PC-3 (cell line): Measurements from ENCODE around the gene CDKL4. TPM values are rescaled to one million over a fixed set of nuclear protein-coding genes. Genes with fewer than 3 reads are reported as not detected.

Experiments
- ATAC-seq: fragments of 200-7000 bp; cut with Tn5 transposase; 2 replicates; pipeline ENCODE4 v1.9.1; 2020; ENCODE audit warnings: mild to moderate bottlenecking, moderate library complexity
- BruUV-seq: library from RNA; stranded (reverse); fragments of 400-500 nt; replicated peaks from 2 replicates; lab custom pipeline; 2021; lab: Mats Ljungman, UMichigan
- CTCF ChIA-PET: fragments of 300-600 bp; sonication (Branson Sonifier 250); formaldehyde crosslinking; loops from one replicate; lab custom pipeline; 2022; ENCODE audit warnings: antibody characterized with exemption; lab: Charles Lee
- POLR2A ChIA-PET: fragments of 300-600 bp; sonication (Branson Sonifier 250); formaldehyde crosslinking; loops from one replicate; lab custom pipeline; 2022; ENCODE audit warnings: antibody characterized with exemption; ENCODE audit not compliant: unreplicated experiment; lab: Charles Lee
- DNase-seq: peaks from one replicate; pipeline ENCODE4 v3.0.0-alpha.2; 2015
- H2AFZ ChIP-seq: fragments of 300-600 bp; sonication (generic); 2 replicates; pipeline ENCODE4 v1.6.0; 2016; ENCODE audit warnings: antibody characterized with exemption, low read length
- H3F3A ChIP-seq: fragments of 300-600 bp; sonication (generic); one replicate; pipeline ENCODE4 v1.6.0; 2017; ENCODE audit warnings: antibody characterized with exemption, low read length, control low read depth, mild to moderate bottlenecking; ENCODE audit not compliant: unreplicated experiment
- H3K27ac ChIP-seq: fragments of 300-600 bp; sonication (generic); 2 replicates; pipeline ENCODE4 v1.5.1; 2016; ENCODE audit warnings: mild to moderate bottlenecking, low read length
- H3K27me3 ChIP-seq: fragments of 300-600 bp; sonication (generic); 2 replicates; pipeline ENCODE4 v1.6.1; 2016; ENCODE audit warnings: low read length, mixed read lengths
- H3K36me3 ChIP-seq: fragments of 300-600 bp; sonication (generic); 2 replicates; pipeline ENCODE4 v1.6.1; 2016; ENCODE audit warnings: low read depth, mixed run types, low read length, mixed read lengths
- H3K4me1 ChIP-seq: fragments of 300-600 bp; sonication (generic); 2 replicates; pipeline ENCODE4 v1.5.1; 2016; ENCODE audit warnings: low read length; ENCODE audit not compliant: insufficient read depth
- H3K4me2 ChIP-seq: fragments of 300-600 bp; sonication (generic); 2 replicates; pipeline ENCODE4 v1.6.0; 2016; ENCODE audit warnings: low read length
- H3K4me3 ChIP-seq: fragments of 300-600 bp; sonication (generic); 2 replicates; pipeline ENCODE4 v1.5.1; 2016; ENCODE audit warnings: mild to moderate bottlenecking, low read length, mixed read lengths
- H3K79me2 ChIP-seq: fragments of 300-600 bp; sonication (generic); 2 replicates; pipeline ENCODE4 v1.6.1; 2017; ENCODE audit warnings: low read length, mixed read lengths
- H3K9ac ChIP-seq: fragments of 300-600 bp; sonication (generic); 2 replicates; pipeline ENCODE4 v1.6.0; 2016; ENCODE audit warnings: mild to moderate bottlenecking, low read length
- H3K9me2 ChIP-seq: fragments of 300-600 bp; sonication (generic); replicated peaks from 2 replicates; pipeline ENCODE4 v1.6.1; 2016; ENCODE audit warnings: mixed run types, low read length, mixed read lengths
- H3K9me3 ChIP-seq: fragments of 300-600 bp; sonication (generic); 2 replicates; pipeline ENCODE4 v1.6.1; 2016; ENCODE audit warnings: low read length, mixed read lengths
- H4K20me1 ChIP-seq: fragments of 300-600 bp; sonication (generic); 2 replicates; pipeline ENCODE4 v1.6.1; 2016; ENCODE audit warnings: low read length, mixed read lengths
- EZH2 ChIP-seq: fragments of 300-600 bp; sonication (generic); IDR thresholded peaks from one replicate; pipeline ENCODE4 v1.6.1; 2017; ENCODE audit warnings: antibody characterized with exemption, mild to moderate bottlenecking, low read length; ENCODE audit not compliant: unreplicated experiment
- EZH2phosphoT487 ChIP-seq: fragments of 300-600 bp; sonication (generic); IDR thresholded peaks from 2 replicates; pipeline ENCODE4 v1.6.1; 2018; ENCODE audit warnings: mild to moderate bottlenecking, antibody characterized with exemption, low read length, borderline replicate concordance
- intact Hi-C: fragments of 100-400 bp; cut with micrococcal nuclease; formaldehyde crosslinking; loops from 2 replicates; pipeline ENCODE4 v1.9.0; 2023
- total RNA-seq: library from RNA; depleted of rRNA; stranded (reverse); fragments of >200 nt; gene quantifications from 2 replicates; pipeline ENCODE4 v1.2.3, GENCODE V29; 2014
- TF ChIP-seq, protein P1 (sequence below): fragments of 300-600 bp; sonication (generic); conservative IDR thresholded peaks from 2 replicates; pipeline ENCODE4 v1.5.1; 2017; ENCODE audit warnings: antibody characterized with exemption, low read depth, mild to moderate bottlenecking, low read length

CDKL4 gene
- total RNA-seq, 1 experiment from 2014 or later, result 0.07 TPM

DNA sequence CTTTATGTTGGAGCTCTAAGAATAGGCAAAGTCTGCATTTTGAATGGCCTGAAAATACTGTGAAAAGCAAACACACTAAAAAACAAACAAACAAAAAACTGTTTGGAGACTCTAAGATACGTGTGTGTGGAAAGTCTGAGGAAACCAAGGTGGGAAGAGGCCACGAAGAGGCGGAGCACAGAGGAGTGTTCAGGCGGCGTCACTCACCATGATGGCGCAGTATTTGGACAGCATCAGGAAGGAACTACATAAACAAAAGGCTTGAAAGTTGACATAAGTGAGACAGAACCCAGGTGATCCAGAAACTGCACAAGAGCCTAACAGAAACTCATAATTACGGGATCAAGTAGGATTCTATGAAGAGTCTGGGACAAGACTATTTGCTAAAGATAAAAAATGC lies 72.1 kb downstream of the CDKL4 start:
- H3K27me3 ChIP-seq, result no peaks in the 10 kb centered on the region
- H3K4me1 ChIP-seq, result no peaks in the 10 kb centered on the region
- ChIA-PET POLR2A (no interaction called here), CTCF (interaction anchor here (0.7 kb wide), 1 partner anchor 113 kb away, joined by 9 read pairs; no protein-coding TSS in a partner anchor)
- no peaks in the 10 kb centered on the region for H3K9me3 ChIP-seq
- H3K36me3 ChIP-seq, result no peaks in the 10 kb centered on the region
- H3K9me2 ChIP-seq, result no peaks in the 10 kb centered on the region
- no peak overlapping the region for H3K4me3 ChIP-seq
- no peaks in the 10 kb centered on the region for H4K20me1 ChIP-seq
- intact Hi-C loops, result no loop called here
- ATAC-seq, result no peak
- TF ChIP-seq, protein P1, sequence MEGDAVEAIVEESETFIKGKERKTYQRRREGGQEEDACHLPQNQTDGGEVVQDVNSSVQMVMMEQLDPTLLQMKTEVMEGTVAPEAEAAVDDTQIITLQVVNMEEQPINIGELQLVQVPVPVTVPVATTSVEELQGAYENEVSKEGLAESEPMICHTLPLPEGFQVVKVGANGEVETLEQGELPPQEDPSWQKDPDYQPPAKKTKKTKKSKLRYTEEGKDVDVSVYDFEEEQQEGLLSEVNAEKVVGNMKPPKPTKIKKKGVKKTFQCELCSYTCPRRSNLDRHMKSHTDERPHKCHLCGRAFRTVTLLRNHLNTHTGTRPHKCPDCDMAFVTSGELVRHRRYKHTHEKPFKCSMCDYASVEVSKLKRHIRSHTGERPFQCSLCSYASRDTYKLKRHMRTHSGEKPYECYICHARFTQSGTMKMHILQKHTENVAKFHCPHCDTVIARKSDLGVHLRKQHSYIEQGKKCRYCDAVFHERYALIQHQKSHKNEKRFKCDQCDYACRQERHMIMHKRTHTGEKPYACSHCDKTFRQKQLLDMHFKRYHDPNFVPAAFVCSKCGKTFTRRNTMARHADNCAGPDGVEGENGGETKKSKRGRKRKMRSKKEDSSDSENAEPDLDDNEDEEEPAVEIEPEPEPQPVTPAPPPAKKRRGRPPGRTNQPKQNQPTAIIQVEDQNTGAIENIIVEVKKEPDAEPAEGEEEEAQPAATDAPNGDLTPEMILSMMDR, result no peak
- TF ChIP-seq EZH2 (no peak), EZH2phosphoT487 (no peak)
- H3K4me2 ChIP-seq, result no peak overlapping the region
- no peak for DNase-seq
- no TSS peak for BruUV-seq
- no peak overlapping the region for H2AFZ ChIP-seq
- no peak overlapping the region for H3K9ac ChIP-seq
- no peaks in the 10 kb centered on the region for H3F3A ChIP-seq
- H3K27ac ChIP-seq, result no peak overlapping the region
- no peaks in the 10 kb centered on the region for H3K79me2 ChIP-seq

- Histone ChIP-seq H3K4me2 (no peak overlapping the region), H3F3A (no peaks in the 10 kb centered on the region), H4K20me1 (no peaks in the 10 kb centered on the region), H3K4me1 (no peaks in the 10 kb centered on the region), H3K9me2 (no peaks in the 10 kb centered on the region; the same call in 1 of the 2 replicates), H2AFZ (no peak overlapping the region), H3K4me3 (no peak overlapping the region), H3K27ac (no peak overlapping the region), H3K79me2 (no peaks in the 10 kb centered on the region), H3K27me3 (no peaks in the 10 kb centered on the region), H3K9me3 (no peaks in the 10 kb centered on the region), H3K36me3 (no peaks in the 10 kb centered on the region), H3K9ac (no peak overlapping the region)
- DNase-seq (no peak), ATAC-seq (no peak)
- POLR2A ChIA-PET, result no interaction called here
- no TSS peak for BruUV-seq
- intact Hi-C loops, result no loop called here
- CTCF ChIA-PET, result no interaction called here
- TF ChIP-seq EZH2phosphoT487 (no peak), EZH2 (no peak)
- TF ChIP-seq, protein P1, result no peak
Measured at GRCh38 chr2:39164089-39164488, 79.7 kb downstream of the CDKL4 start.

DNA sequence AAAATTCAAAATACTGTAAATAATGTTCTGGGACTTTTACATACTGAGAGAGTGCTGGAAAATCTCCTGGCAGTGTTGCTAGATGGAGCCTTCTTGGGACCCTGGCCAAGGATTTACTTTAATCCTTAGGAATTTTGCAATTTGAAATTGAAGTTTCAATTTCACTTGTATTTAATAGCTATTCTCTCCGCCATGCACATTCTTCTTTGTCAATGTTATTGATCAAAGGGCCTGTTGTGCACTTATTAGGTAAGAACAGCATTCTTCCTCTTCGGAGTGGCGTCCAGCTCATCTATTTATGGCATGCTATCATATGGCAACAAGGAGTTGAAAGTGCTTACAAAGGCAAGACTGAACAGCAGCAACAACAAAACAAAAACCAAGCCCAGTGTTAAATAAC lies 82.8 kb downstream of the CDKL4 start:
- H3K4me2 ChIP-seq, result no peak overlapping the region
- no peaks in the 10 kb centered on the region for H3K9me3 ChIP-seq
- H3K36me3 ChIP-seq, result no peaks in the 10 kb centered on the region
- DNase-seq, result no peak
- no peaks in the 10 kb centered on the region for H3K79me2 ChIP-seq
- no peaks in the 10 kb centered on the region; the same call in none of the 2 replicates for H3K9me2 ChIP-seq
- no peaks in the 10 kb centered on the region for H3K27me3 ChIP-seq
- no peak overlapping the region for H3K9ac ChIP-seq
- no peak overlapping the region for H2AFZ ChIP-seq
- no peaks in the 10 kb centered on the region for H4K20me1 ChIP-seq
- ChIA-PET POLR2A (no interaction called here), CTCF (no interaction called here)
- no TSS peak for BruUV-seq
- peaks cover 7% of the 10 kb centered on the region for H3K4me1 ChIP-seq
- no peak overlapping the region for H3K27ac ChIP-seq
- no peak overlapping the region for H3K4me3 ChIP-seq
- TF ChIP-seq EZH2phosphoT487, result no peak
- no peak for TF ChIP-seq EZH2
- TF ChIP-seq, protein P1, result no peak
- ATAC-seq, result no peak
- H3F3A ChIP-seq, result no peaks in the 10 kb centered on the region
- intact Hi-C loops, result no loop called here
